HEK293 (cell line): ENCODE data around the gene SLC1A7.

Source experiments
- CTCF ChIA-PET: fragments of 350-600 bp; formaldehyde crosslinking; extraction: SDS; loops from one replicate; lab custom pipeline; 2021; ENCODE audit warnings: antibody characterized with exemption; lab: Yijun Ruan, JAX
- POLR2A ChIA-PET: fragments of 300-600 bp; formaldehyde crosslinking; extraction: SDS; loops from one replicate; lab custom pipeline; 2020; ENCODE audit warnings: antibody characterized with exemption, inconsistent platforms; lab: Yijun Ruan, JAX
- H3K27ac ChIP-seq: fragments of 200-500 bp; sonication (Bioruptor generic); 2 replicates; pipeline ENCODE4 v1.5.1; 2014; ENCODE audit warnings: low read depth, low read length, control low read depth, inconsistent platforms; ENCODE audit errors: extremely low read depth
- H3K36me3 ChIP-seq, 2 experiments: fragments of 200-500 bp in 1 of 2; sonication (Bioruptor generic) in 1 of 2; 1 replicate in 1 of 2; 2 replicates in 1 of 2; pipeline ENCODE4 v1.5.1; 2014 to 2017; ENCODE audit warnings: inconsistent platforms in 2 of 2, low read length in 2 of 2; ENCODE audit not compliant: control insufficient read depth in 2 of 2, insufficient read depth in 1 of 2
- H3K4me1 ChIP-seq: fragments of 200-500 bp; sonication (Bioruptor generic); 2 replicates; pipeline ENCODE4 v1.5.1; 2014; ENCODE audit warnings: mild to moderate bottlenecking, low read length, inconsistent platforms; ENCODE audit not compliant: control insufficient read depth, insufficient read depth
- H3K4me3 ChIP-seq: 2 replicates; pipeline ENCODE4 v1.5.1; 2011; ENCODE audit warnings: low read depth, mild to moderate bottlenecking, control low read depth, low read length, moderate library complexity
- H3K9me3 ChIP-seq: fragments of 200-500 bp; sonication (Bioruptor generic); 2 replicates; pipeline ENCODE4 v1.5.1; 2014; ENCODE audit warnings: low read depth, low read length, inconsistent platforms; ENCODE audit not compliant: control insufficient read depth, insufficient read depth
- GLI4 ChIP-seq: fragments of 450-650 bp; formaldehyde crosslinking; IDR thresholded peaks from 2 replicates; pipeline ENCODE4 v1.5.1; 2016; ENCODE audit warnings: missing biosample characterization, missing genetic modification characterization
- KLF10 ChIP-seq: fragments of 450-650 bp; IDR thresholded peaks from 2 replicates; pipeline ENCODE4 v1.5.1; 2018; ENCODE audit warnings: missing biosample characterization, mild to moderate bottlenecking, missing genetic modification characterization
- SP2 ChIP-seq: fragments of 450-650 bp; formaldehyde crosslinking; IDR thresholded peaks from 2 replicates; pipeline ENCODE4 v1.5.1; 2016; ENCODE audit warnings: missing biosample characterization, missing genetic modification characterization
- YY2 ChIP-seq: fragments of 450-650 bp; formaldehyde crosslinking; IDR thresholded peaks from 2 replicates; pipeline ENCODE4 v1.5.1; 2016; ENCODE audit warnings: missing biosample characterization, missing genetic modification characterization
- ZBTB48 ChIP-seq: fragments of 450-650 bp; formaldehyde crosslinking; IDR thresholded peaks from 2 replicates; pipeline ENCODE4 v1.5.1; 2016; ENCODE audit warnings: missing biosample characterization, missing genetic modification characterization
- ZNF138 ChIP-seq: fragments of 450-650 bp; formaldehyde crosslinking; IDR thresholded peaks from 2 replicates; pipeline ENCODE4 v1.5.1; 2016; ENCODE audit warnings: missing biosample characterization, missing genetic modification characterization, borderline replicate concordance
- ZNF366 ChIP-seq: fragments of 450-650 bp; formaldehyde crosslinking; conservative IDR thresholded peaks from 2 replicates; pipeline ENCODE4 v1.5.1; 2016; ENCODE audit warnings: missing biosample characterization, missing genetic modification characterization
- ZNF416 ChIP-seq: fragments of 450-650 bp; formaldehyde crosslinking; IDR thresholded peaks from 2 replicates; pipeline ENCODE4 v1.5.1; 2016; ENCODE audit warnings: missing biosample characterization, missing genetic modification characterization
- ZNF433 ChIP-seq: fragments of 450-650 bp; formaldehyde crosslinking; IDR thresholded peaks from 2 replicates; pipeline ENCODE4 v1.5.1; 2016; ENCODE audit warnings: missing biosample characterization, missing genetic modification characterization, low read depth
- ZNF473 ChIP-seq: fragments of 450-650 bp; formaldehyde crosslinking; IDR thresholded peaks from 2 replicates; pipeline ENCODE4 v1.5.1; 2017; ENCODE audit warnings: missing biosample characterization, missing genetic modification characterization
- ZNF529 ChIP-seq: fragments of 450-650 bp; formaldehyde crosslinking; IDR thresholded peaks from 2 replicates; pipeline ENCODE4 v1.5.1; 2017; ENCODE audit warnings: missing genetic modification characterization, missing biosample characterization; ENCODE audit not compliant: insufficient replicate concordance
- ZNF610 ChIP-seq: fragments of 450-650 bp; formaldehyde crosslinking; IDR thresholded peaks from 2 replicates; pipeline ENCODE4 v1.5.1; 2016; ENCODE audit warnings: missing biosample characterization, missing genetic modification characterization, borderline replicate concordance
- ZNF621 ChIP-seq: fragments of 450-650 bp; formaldehyde crosslinking; IDR thresholded peaks from 2 replicates; pipeline ENCODE4 v1.5.1; 2017; ENCODE audit warnings: missing biosample characterization, missing genetic modification characterization
- ZNF623 ChIP-seq: fragments of 450-650 bp; formaldehyde crosslinking; IDR thresholded peaks from 2 replicates; pipeline ENCODE4 v1.5.1; 2016; ENCODE audit warnings: missing biosample characterization, missing genetic modification characterization
- ZNF660 ChIP-seq: fragments of 450-650 bp; IDR thresholded peaks from 2 replicates; pipeline ENCODE4 v1.5.1; 2018; ENCODE audit warnings: missing biosample characterization, mild to moderate bottlenecking, missing genetic modification characterization
- ZNF670 ChIP-seq: fragments of 450-650 bp; formaldehyde crosslinking; IDR thresholded peaks from 2 replicates; pipeline ENCODE4 v1.5.1; 2016; ENCODE audit warnings: missing biosample characterization, missing genetic modification characterization, low read depth
- ZNF701 ChIP-seq: fragments of 450-650 bp; formaldehyde crosslinking; IDR thresholded peaks from 2 replicates; pipeline ENCODE4 v1.5.1; 2016; ENCODE audit warnings: missing biosample characterization, missing genetic modification characterization
- ZNF785 ChIP-seq: fragments of 450-650 bp; formaldehyde crosslinking; IDR thresholded peaks from 2 replicates; pipeline ENCODE4 v1.5.1; 2016; ENCODE audit warnings: missing biosample characterization, missing genetic modification characterization
- ZNF830 ChIP-seq: fragments of 450-650 bp; IDR thresholded peaks from 2 replicates; pipeline ENCODE4 v1.5.0; 2018; ENCODE audit warnings: missing biosample characterization, missing genetic modification characterization, low read depth, mild to moderate bottlenecking, moderate library complexity
- TF ChIP-seq, protein P1 (sequence below): fragments of 450-650 bp; formaldehyde crosslinking; IDR thresholded peaks from 2 replicates; pipeline ENCODE4 v1.5.1; 2016; ENCODE audit warnings: missing biosample characterization, missing genetic modification characterization
- TF ChIP-seq, protein P2 (sequence below): fragments of 450-650 bp; formaldehyde crosslinking; IDR thresholded peaks from 2 replicates; pipeline ENCODE4 v1.5.1; 2016; ENCODE audit warnings: missing biosample characterization, missing genetic modification characterization
- TF ChIP-seq, protein P3 (sequence below): fragments of 450-650 bp; IDR thresholded peaks from 2 replicates; pipeline ENCODE4 v1.5.1; 2018; ENCODE audit warnings: missing biosample characterization, missing genetic modification characterization
- TF ChIP-seq, protein P4 (sequence below): fragments of 450-650 bp; formaldehyde crosslinking; IDR thresholded peaks from 2 replicates; pipeline ENCODE4 v1.5.1; 2016; ENCODE audit warnings: missing biosample characterization, missing genetic modification characterization, borderline replicate concordance
- TF ChIP-seq, protein P5 (sequence below): fragments of 450-650 bp; formaldehyde crosslinking; IDR thresholded peaks from 2 replicates; pipeline ENCODE4 v1.5.1; 2016; ENCODE audit warnings: missing biosample characterization, missing genetic modification characterization
- TF ChIP-seq, protein P6 (sequence below): fragments of 450-650 bp; IDR thresholded peaks from 2 replicates; pipeline ENCODE4 v1.5.1; 2018; ENCODE audit warnings: missing biosample characterization, mild to moderate bottlenecking, missing genetic modification characterization

SLC1A7 gene

DNA sequence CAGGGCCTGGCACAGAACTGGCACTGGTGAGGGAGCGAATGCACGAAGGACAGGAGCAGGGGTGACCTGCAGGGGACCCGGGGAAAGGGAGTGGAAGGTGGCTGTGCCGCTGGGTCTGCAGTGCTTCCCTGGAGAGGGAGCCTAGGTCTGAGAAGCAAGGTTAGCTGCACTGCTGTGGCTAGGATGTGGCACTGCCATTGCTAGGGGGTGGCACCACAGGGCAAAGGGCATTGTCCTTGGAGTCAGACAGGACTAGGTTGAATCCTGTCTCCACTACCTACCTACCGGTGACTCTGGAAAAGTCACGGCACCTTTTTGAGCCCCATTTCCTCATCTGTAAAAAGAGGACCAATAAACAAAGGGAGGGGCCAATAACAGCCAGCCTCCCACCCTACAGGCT, 28.3 kb downstream of the SLC1A7 start:
- H3K27ac ChIP-seq = no peak overlapping the region
- H3K4me3 ChIP-seq = no peak overlapping the region
- TF ChIP-seq, protein P1, sequence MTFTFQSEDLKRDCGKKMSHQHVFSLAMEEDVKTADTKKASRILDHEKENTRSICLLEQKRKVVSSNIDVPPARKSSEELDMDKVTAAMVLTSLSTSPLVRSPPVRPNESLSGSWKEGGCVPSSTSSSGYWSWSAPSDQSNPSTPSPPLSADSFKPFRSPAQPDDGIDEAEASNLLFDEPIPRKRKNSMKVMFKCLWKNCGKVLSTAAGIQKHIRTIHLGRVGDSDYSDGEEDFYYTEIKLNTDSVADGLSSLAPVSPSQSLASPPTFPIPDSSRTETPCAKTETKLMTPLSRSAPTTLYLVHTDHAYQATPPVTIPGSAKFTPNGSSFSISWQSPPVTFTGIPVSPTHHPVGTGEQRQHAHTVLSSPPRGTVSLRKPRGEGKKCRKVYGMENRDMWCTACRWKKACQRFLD = no peak
- TF ChIP-seq SP2 (tag by site-specific recombination) = no peak
- TF ChIP-seq ZNF416 (tag by site-specific recombination) = no peak
- TF ChIP-seq, protein P2, sequence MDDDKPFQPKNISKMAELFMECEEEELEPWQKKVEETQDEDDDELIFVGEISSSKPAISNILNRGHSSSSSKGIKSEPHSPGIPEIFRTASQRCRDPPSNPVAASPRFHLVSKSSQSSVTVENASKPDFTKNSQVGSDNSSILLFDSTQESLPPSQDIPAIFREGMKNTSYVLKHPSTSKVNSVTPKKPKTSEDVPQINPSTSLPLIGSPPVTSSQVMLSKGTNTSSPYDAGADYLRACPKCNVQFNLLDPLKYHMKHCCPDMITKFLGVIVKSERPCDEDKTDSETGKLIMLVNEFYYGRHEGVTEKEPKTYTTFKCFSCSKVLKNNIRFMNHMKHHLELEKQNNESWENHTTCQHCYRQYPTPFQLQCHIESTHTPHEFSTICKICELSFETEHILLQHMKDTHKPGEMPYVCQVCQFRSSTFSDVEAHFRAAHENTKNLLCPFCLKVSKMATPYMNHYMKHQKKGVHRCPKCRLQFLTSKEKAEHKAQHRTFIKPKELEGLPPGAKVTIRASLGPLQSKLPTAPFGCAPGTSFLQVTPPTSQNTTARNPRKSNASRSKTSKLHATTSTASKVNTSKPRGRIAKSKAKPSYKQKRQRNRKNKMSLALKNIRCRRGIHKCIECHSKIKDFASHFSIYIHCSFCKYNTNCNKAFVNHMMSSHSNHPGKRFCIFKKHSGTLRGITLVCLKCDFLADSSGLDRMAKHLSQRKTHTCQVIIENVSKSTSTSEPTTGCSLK = no peak
- no peak for TF ChIP-seq KLF10 (tag by site-specific recombination)
- TF ChIP-seq, protein P3, sequence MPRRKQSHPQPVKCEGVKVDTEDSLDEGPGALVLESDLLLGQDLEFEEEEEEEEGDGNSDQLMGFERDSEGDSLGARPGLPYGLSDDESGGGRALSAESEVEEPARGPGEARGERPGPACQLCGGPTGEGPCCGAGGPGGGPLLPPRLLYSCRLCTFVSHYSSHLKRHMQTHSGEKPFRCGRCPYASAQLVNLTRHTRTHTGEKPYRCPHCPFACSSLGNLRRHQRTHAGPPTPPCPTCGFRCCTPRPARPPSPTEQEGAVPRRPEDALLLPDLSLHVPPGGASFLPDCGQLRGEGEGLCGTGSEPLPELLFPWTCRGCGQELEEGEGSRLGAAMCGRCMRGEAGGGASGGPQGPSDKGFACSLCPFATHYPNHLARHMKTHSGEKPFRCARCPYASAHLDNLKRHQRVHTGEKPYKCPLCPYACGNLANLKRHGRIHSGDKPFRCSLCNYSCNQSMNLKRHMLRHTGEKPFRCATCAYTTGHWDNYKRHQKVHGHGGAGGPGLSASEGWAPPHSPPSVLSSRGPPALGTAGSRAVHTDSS (tag by site-specific recombination) = no peak
- TF ChIP-seq GLI4 = no peak
- TF ChIP-seq ZNF701 (tag by site-specific recombination) = no peak
- TF ChIP-seq ZNF433 (tag by site-specific recombination) = no peak
- TF ChIP-seq ZNF138 (tag by site-specific recombination) = no peak
- TF ChIP-seq ZNF660 (tag by site-specific recombination) = no peak
- TF ChIP-seq, protein P4, sequence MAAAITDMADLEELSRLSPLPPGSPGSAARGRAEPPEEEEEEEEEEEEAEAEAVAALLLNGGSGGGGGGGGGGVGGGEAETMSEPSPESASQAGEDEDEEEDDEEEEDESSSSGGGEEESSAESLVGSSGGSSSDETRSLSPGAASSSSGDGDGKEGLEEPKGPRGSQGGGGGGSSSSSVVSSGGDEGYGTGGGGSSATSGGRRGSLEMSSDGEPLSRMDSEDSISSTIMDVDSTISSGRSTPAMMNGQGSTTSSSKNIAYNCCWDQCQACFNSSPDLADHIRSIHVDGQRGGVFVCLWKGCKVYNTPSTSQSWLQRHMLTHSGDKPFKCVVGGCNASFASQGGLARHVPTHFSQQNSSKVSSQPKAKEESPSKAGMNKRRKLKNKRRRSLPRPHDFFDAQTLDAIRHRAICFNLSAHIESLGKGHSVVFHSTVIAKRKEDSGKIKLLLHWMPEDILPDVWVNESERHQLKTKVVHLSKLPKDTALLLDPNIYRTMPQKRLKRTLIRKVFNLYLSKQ = no peak
- no peak for TF ChIP-seq ZNF670
- no peak for TF ChIP-seq ZNF623 (tag by site-specific recombination)
- TF ChIP-seq, all 188 proteins: peak for 0
- peaks cover 12% of the 10 kb centered on the region for H3K4me1 ChIP-seq
- no peaks in the 10 kb centered on the region for H3K36me3 ChIP-seq
- CTCF ChIA-PET = no interaction called here
- no peaks in the 10 kb centered on the region for H3K9me3 ChIP-seq
- POLR2A ChIA-PET = no interaction called here

DNA sequence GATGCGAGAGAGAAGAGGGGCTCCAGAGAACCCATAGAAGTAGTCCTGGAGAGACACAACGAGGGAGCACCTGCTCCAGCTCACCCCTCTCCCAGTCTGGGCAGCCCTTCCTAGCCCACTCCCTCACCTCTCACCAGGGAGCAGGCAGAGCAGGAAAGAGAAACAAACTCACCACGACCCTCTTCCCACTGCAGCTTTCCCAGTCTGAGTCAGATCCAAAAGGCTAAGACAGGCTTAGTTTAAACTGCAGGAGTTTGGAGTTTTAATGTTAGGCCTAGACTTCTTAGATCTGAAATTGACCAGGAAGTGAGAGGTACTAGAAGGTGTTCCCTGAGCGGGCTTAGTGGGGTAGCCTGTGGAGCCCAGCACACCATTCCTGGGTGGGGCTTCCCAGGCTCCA, 29.6 kb downstream of the SLC1A7 start:
- TF ChIP-seq ZNF473 (tag by site-specific recombination) (no peak), ZNF366 (tag by site-specific recombination) (no peak), ZNF529 (tag by site-specific recombination) (no peak), ZNF830 (tag by site-specific recombination) (no peak), ZNF610 (tag by site-specific recombination) (no peak), ZNF621 (no peak), YY2 (tag by site-specific recombination) (no peak), ZBTB48 (tag by site-specific recombination) (no peak), ZNF785 (no peak)
- TF ChIP-seq, protein P5, sequence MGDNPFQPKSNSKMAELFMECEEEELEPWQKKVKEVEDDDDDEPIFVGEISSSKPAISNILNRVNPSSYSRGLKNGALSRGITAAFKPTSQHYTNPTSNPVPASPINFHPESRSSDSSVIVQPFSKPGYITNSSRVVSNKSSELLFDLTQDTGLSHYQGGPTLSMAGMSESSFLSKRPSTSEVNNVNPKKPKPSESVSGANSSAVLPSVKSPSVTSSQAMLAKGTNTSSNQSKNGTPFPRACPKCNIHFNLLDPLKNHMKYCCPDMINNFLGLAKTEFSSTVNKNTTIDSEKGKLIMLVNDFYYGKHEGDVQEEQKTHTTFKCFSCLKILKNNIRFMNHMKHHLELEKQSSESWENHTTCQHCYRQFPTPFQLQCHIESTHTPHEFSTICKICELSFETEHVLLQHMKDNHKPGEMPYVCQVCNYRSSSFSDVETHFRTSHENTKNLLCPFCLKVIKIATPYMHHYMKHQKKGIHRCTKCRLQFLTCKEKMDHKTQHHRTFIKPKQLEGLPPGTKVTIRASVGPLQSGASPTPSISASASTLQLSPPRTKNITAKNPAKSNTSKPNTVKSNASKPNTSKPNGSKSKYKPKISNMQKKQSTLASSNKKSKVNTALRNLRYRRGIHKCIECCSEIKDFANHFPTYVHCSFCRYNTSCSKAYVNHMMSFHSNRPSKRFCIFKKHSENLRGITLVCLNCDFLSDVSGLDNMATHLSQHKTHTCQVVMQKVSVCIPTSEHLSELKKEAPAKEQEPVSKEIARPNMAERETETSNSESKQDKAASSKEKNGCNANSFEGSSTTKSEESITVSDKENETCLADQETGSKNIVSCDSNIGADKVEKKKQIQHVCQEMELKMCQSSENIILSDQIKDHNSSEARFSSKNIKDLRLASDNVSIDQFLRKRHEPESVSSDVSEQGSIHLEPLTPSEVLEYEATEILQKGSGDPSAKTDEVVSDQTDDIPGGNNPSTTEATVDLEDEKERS (tag by site-specific recombination) = no peak
- TF ChIP-seq, protein P6, sequence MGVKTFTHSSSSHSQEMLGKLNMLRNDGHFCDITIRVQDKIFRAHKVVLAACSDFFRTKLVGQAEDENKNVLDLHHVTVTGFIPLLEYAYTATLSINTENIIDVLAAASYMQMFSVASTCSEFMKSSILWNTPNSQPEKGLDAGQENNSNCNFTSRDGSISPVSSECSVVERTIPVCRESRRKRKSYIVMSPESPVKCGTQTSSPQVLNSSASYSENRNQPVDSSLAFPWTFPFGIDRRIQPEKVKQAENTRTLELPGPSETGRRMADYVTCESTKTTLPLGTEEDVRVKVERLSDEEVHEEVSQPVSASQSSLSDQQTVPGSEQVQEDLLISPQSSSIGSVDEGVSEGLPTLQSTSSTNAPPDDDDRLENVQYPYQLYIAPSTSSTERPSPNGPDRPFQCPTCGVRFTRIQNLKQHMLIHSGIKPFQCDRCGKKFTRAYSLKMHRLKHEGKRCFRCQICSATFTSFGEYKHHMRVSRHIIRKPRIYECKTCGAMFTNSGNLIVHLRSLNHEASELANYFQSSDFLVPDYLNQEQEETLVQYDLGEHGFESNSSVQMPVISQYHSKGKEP (tag by site-specific recombination) = no peak
- no peak overlapping the region for H3K27ac ChIP-seq
- H3K4me3 ChIP-seq = no peak overlapping the region
- CTCF ChIA-PET = no interaction called here
- H3K4me1 ChIP-seq = peaks cover 12% of the 10 kb centered on the region
- no peaks in the 10 kb centered on the region for H3K9me3 ChIP-seq
- POLR2A ChIA-PET = no interaction called here
- no peaks in the 10 kb centered on the region for H3K36me3 ChIP-seq
